ENCODE data around the gene KREMEN1.

Gene KREMEN1

DNA sequence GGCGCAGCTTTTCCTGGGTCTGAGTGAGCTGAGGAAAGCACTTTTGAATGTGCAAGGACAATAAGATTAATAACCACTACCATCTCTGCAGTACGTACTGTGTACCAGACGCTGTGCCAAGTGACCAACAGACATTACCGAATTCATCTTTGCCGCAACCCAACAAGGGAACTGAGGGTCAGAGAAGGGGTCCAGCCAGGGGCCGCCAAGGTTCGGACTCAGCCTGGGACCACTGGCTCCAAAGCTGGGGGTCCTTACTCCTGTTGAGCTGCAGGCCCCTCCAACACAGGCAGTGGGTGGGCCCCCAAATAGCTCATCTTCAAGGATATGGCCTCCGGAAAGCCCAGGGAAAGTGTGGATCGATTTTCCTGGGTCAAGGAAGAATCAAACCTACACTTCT, 77.9 kb downstream of the KREMEN1 start:
- no peaks in the 10 kb centered on the region for H3K4me1 ChIP-seq
- no peaks in the 10 kb centered on the region for H3K9me3 ChIP-seq
- no peak overlapping the region for H3K4me3 ChIP-seq (ENCODE audit: low read depth, low read length)
- TF ChIP-seq, protein P1, sequence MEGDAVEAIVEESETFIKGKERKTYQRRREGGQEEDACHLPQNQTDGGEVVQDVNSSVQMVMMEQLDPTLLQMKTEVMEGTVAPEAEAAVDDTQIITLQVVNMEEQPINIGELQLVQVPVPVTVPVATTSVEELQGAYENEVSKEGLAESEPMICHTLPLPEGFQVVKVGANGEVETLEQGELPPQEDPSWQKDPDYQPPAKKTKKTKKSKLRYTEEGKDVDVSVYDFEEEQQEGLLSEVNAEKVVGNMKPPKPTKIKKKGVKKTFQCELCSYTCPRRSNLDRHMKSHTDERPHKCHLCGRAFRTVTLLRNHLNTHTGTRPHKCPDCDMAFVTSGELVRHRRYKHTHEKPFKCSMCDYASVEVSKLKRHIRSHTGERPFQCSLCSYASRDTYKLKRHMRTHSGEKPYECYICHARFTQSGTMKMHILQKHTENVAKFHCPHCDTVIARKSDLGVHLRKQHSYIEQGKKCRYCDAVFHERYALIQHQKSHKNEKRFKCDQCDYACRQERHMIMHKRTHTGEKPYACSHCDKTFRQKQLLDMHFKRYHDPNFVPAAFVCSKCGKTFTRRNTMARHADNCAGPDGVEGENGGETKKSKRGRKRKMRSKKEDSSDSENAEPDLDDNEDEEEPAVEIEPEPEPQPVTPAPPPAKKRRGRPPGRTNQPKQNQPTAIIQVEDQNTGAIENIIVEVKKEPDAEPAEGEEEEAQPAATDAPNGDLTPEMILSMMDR (IDR thresholded peaks at IDR 0.05; ENCODE audit: low read depth, low read length), result no peak
- no peaks in the 10 kb centered on the region for H3K36me3 ChIP-seq
- no peak for DNase-seq
- no peaks in the 10 kb centered on the region for H3K27me3 ChIP-seq

DNA sequence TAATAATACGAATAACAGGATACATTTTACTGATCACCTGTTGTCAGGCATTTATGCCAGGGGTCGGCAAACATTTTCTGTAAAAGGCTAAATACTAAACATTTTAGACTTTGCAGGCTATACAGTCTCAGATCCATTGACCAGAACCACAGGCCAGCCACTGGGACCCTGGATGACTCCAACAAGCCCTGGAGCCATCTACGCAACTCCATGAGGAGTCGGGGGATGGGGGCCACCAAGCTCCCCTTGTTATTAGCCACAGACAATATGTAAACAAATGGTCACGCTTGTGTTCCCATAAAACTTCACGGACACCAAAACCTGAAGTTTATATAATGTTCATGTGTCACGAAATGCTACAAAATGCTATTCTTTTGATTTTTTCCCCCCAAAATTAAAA, 78.5 kb downstream of the KREMEN1 start:
- no peaks in the 10 kb centered on the region for H3K9me3 ChIP-seq
- H3K27me3 ChIP-seq, result no peaks in the 10 kb centered on the region
- no peaks in the 10 kb centered on the region for H3K4me1 ChIP-seq
- TF ChIP-seq, protein P1 (IDR thresholded peaks at IDR 0.05; ENCODE audit: low read depth, low read length), result no peak
- no peak for DNase-seq
- H3K4me3 ChIP-seq (ENCODE audit: low read depth, low read length), result no peak overlapping the region
- no peaks in the 10 kb centered on the region for H3K36me3 ChIP-seq

DNA sequence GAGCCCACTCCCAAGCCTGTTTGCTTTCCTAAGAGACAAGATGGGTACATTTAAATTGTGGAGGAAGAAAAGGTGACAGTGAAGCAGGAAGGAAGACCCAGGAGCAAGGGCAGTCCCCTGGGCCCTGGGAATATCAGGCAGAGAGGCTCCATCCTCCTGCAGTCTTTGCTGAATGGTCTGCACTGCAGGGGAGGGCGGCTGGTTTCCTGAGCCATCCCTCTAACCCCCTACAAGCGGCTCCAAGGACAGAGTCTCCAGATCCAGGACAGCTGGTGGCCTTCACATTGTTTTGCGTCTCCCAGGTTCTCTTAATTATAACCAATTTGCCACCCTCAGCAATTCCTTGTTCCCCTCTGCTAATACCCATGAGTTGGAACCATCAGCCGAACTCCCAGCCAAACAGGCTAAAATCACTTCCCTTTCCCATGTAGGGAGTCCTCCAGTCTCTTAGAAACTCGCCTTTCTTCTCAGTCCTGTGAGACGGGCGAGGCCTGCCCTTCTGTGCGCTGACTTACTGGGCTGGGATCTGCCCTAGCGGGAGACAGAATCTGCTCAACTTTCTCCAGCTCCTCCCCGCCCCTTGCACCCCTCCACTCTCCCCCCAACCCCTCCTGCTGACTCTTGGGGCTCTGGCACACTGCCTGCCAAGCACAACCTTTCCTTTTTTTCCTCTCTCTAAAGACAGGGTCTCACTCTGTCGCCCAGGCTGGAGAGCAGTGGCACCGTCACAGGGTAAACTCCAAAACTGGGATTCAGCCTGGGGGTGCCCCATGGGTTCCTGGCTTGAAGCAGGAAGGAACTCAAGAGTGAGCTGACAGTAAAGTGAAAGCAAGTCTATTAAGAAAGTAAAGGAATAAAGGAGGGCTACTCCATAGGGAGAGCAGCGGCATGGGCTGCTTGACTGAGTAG, 79.5 kb downstream of the KREMEN1 start:
- no peaks in the 10 kb centered on the region for H3K36me3 ChIP-seq
- no peaks in the 10 kb centered on the region for H3K4me1 ChIP-seq
- no peak overlapping the region for H3K4me3 ChIP-seq (ENCODE audit: low read depth, low read length)
- no peaks in the 10 kb centered on the region for H3K27me3 ChIP-seq
- DNase-seq, result no peak
- no peaks in the 10 kb centered on the region for H3K9me3 ChIP-seq
- TF ChIP-seq, protein P1 (IDR thresholded peaks at IDR 0.05; ENCODE audit: low read depth, low read length), result no peak

DNA sequence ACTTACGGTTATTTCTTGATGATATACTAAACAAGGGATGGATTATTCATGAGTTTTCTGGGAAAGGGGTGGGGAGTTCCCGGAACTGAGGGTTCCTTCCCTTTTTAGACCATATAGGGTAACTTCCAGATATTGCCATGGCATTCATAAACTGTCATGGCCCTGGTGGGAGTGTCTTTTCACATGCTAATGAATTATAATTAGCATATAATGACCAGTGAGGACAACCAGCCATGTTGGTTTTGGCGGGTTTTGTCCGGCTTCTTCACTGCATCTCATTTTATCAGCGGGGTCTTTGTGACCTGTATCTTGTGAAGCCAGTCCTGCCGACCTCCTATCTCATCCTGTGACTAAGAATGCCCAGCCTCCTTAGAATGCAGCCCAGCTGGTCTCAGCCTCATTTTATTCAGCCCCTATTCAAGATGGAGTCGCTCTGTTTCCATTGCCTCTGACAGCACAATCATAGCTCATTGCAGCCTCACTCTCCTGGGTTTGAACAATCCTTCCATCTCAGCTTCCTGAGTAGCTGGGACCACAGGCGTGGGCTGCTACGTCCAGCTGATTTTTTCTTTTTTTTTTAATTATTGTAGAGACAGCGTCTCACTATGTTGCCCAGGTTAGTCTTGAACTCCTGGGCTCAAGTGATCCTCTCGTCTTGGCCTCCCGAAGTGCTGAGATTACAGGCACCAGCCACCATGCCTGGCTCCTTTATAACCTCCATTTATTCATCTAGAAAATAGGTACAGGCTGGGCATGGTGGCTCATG, 80.3 kb downstream of the KREMEN1 start:
- TF ChIP-seq, protein P1 (IDR thresholded peaks at IDR 0.05; ENCODE audit: low read depth, low read length), result no peak
- DNase-seq, result no peak
- Histone ChIP-seq H3K9me3 (no peaks in the 10 kb centered on the region), H3K27me3 (no peaks in the 10 kb centered on the region), H3K4me3 (ENCODE audit: low read depth, low read length) (no peak overlapping the region), H3K4me1 (no peaks in the 10 kb centered on the region), H3K36me3 (no peaks in the 10 kb centered on the region)

DNA sequence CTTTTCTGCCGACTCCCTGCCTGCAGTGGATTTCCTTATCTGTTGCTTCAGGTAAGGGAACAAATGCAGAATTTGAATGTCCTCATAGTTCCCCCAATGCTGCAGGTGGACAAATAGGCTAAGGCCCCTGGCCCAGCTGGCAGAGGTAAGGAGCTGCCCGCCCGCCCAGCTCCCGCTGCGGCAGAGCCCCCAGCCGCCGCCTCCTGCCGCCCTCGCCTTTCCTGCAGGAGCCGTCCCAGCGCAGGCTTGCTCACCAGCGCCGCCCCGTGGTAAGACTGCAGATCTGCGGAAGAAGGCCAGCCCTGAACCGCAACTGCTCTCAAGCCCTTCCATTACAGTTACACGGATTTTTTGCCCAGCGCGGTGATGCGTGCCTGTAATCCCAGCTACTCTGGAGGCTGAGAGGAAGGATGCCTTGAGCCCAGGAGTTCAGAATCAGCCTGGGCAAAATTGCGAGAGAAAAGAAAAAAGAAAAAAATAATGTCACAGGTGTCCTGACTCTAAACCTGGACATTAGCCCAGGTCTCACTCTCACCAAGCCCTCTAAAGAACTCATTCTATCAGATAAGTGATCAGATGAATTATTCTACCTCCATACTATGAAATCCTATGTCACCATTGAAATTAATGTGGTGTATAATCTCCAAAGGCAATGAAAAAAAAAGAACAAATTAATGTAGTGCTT, 81.7 kb downstream of the KREMEN1 start:
- DNase-seq, result peak; percentile 90
- TF ChIP-seq, protein P1 (IDR thresholded peaks at IDR 0.05; ENCODE audit: low read depth, low read length), result peak; percentile 95
- peak overlapping the region; percentile 43 for H3K4me3 ChIP-seq (ENCODE audit: low read depth, low read length)

More for the DNA sequence above, 81.7 kb downstream of the KREMEN1 start:
- Histone ChIP-seq H3K36me3 (no peaks in the 10 kb centered on the region), H3K27me3 (no peaks in the 10 kb centered on the region), H3K9me3 (no peaks in the 10 kb centered on the region), H3K4me1 (no peaks in the 10 kb centered on the region)

All from BE2C (cell line).